Stimulated activated CD8-positive, alpha-beta memory T cell treated with anti-CD3 and anti-CD28 coated beads, Interleukin-4, amount 100 ng/mL, for 48 hours (primary cell): ENCODE measurements around the gene PLA2G15.

Experiments used
- DNase-seq: peaks from one replicate; pipeline ENCODE4 v3.0.0-alpha.2; 2020

Gene PLA2G15

GRCh38 chr16:68244903-68245853 lies at the start of gene PLA2G15:
PLA2G15 (plus strand) TSS chr16:68245373; CDS start chr16:68245427, 54 bp downstream.
- peak; percentile 98 for DNase-seq

GRCh38 chr16:68197250-68197649 lies 47.9 kb upstream of the PLA2G15 start:
- DNase-seq: no peak

GRCh38 chr16:68200088-68200783 lies 44.9 kb upstream of the PLA2G15 start:
- DNase-seq: no peak

- no peak for DNase-seq
Measured at GRCh38 chr16:68202091-68202519, 43.1 kb upstream of the PLA2G15 start.

- no peak for DNase-seq
Measured at GRCh38 chr16:68206245-68206644, 38.9 kb upstream of the PLA2G15 start.

- DNase-seq: no peak
Measured at GRCh38 chr16:68214726-68215125, 30.4 kb upstream of the PLA2G15 start.

GRCh38 chr16:68215302-68215701 lies 29.9 kb upstream of the PLA2G15 start:
- no peak for DNase-seq

- DNase-seq: no peak
Measured at GRCh38 chr16:68216240-68216639, 28.9 kb upstream of the PLA2G15 start.

GRCh38 chr16:68217506-68217905 lies 27.7 kb upstream of the PLA2G15 start:
- DNase-seq: no peak

GRCh38 chr16:68219725-68220351 lies 25.3 kb upstream of the PLA2G15 start:
- DNase-seq: no peak

GRCh38 chr16:68223072-68223471 lies 22.1 kb upstream of the PLA2G15 start:
- no peak for DNase-seq

GRCh38 chr16:68226116-68226515 lies 19.1 kb upstream of the PLA2G15 start:
- no peak for DNase-seq

GRCh38 chr16:68227183-68227793 lies 17.9 kb upstream of the PLA2G15 start:
- DNase-seq: no peak

- no peak for DNase-seq
Measured at GRCh38 chr16:68227850-68228553, 17.2 kb upstream of the PLA2G15 start.

GRCh38 chr16:68228652-68229051 lies 16.5 kb upstream of the PLA2G15 start:
- DNase-seq: no peak

- peak; percentile 63 for DNase-seq
Measured at GRCh38 chr16:68229431-68230175, 15.6 kb upstream of the PLA2G15 start.

- DNase-seq: no peak
Measured at GRCh38 chr16:68230176-68230571, 15.0 kb upstream of the PLA2G15 start.

GRCh38 chr16:68230956-68231355 lies 14.2 kb upstream of the PLA2G15 start:
- DNase-seq: no peak

GRCh38 chr16:68231384-68232136 lies 13.6 kb upstream of the PLA2G15 start:
- no peak for DNase-seq

GRCh38 chr16:68232335-68232734 lies 12.8 kb upstream of the PLA2G15 start:
- no peak for DNase-seq
